ENCODE data around the gene CACNB4. TPM values are rescaled to one million over a fixed set of nuclear protein-coding genes. Genes with fewer than 3 reads are reported as not detected.

CACNB4 gene
- total RNA-seq, 1 donor = 4.3 TPM

GRCh38 chr2:151946899-151947812 lies 151.7 kb downstream of the CACNB4 start:
- Histone ChIP-seq H3K4me1 (ENCODE audit: insufficient read depth, low read length) (no peaks in the 10 kb centered on the region), H3K36me3 (ENCODE audit: insufficient read depth, low read length) (no peaks in the 10 kb centered on the region), H4K20me1 (ENCODE audit: insufficient read depth, low read length) (no peaks in the 10 kb centered on the region), H3K9me3 (ENCODE audit: low read depth, low read length) (no peaks in the 10 kb centered on the region), H3K4me3 (ENCODE audit: insufficient read depth, low read length) (no peak overlapping the region), H2AFZ (ENCODE audit: low read length) (no peak overlapping the region), H3K79me2 (ENCODE audit: insufficient read depth, low read length) (no peaks in the 10 kb centered on the region), H3K27ac (ENCODE audit: low read depth, low read length) (no peak overlapping the region), H3K4me2 (ENCODE audit: insufficient read depth, low read length) (no peak overlapping the region), H3K27me3 (ENCODE audit: insufficient read depth, low read length) (no peaks in the 10 kb centered on the region)
- TF ChIP-seq, protein P1, sequence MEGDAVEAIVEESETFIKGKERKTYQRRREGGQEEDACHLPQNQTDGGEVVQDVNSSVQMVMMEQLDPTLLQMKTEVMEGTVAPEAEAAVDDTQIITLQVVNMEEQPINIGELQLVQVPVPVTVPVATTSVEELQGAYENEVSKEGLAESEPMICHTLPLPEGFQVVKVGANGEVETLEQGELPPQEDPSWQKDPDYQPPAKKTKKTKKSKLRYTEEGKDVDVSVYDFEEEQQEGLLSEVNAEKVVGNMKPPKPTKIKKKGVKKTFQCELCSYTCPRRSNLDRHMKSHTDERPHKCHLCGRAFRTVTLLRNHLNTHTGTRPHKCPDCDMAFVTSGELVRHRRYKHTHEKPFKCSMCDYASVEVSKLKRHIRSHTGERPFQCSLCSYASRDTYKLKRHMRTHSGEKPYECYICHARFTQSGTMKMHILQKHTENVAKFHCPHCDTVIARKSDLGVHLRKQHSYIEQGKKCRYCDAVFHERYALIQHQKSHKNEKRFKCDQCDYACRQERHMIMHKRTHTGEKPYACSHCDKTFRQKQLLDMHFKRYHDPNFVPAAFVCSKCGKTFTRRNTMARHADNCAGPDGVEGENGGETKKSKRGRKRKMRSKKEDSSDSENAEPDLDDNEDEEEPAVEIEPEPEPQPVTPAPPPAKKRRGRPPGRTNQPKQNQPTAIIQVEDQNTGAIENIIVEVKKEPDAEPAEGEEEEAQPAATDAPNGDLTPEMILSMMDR (IDR thresholded peaks at IDR 0.05; ENCODE audit: extremely low read depth, low read depth, low read length) = peak; percentile 52
- no peak for DNase-seq (ENCODE audit: insufficient read length, low spot score, missing footprints)

DNA sequence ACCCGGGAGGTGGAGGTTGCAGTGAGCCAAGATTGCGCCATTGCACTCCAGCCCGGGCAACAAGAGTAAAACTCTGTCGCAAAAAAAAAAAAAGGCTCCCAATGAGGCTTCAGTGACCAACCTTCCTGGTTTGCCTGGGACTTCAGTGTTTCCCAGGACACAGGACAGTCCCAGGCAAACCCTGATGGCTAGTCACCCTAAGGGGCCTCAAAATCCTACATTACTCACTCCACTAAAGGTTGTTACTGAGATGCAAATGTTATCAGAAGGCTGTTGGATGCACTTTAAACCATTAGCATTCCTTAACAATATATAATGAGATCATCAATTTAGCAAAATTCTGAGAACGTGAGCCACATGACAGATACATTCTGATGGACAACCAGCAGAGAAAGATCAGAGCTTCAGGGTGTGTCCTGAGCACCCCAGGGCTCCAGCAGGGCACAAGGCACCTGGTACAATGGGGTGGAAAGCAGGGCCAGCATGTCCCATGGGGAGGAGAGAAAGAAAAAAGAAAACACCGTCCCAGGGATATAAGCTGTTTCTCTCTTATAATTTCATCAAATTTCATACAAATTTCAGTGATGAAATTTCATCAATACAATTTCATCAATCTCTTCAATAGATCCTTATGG lies 152.5 kb downstream of the CACNB4 start:
- H3K9me3 ChIP-seq (ENCODE audit: low read depth, low read length) = no peaks in the 10 kb centered on the region
- no peak overlapping the region for H3K27ac ChIP-seq (ENCODE audit: low read depth, low read length)
- no peak overlapping the region for H3K4me3 ChIP-seq (ENCODE audit: insufficient read depth, low read length)
- no peaks in the 10 kb centered on the region for H4K20me1 ChIP-seq (ENCODE audit: insufficient read depth, low read length)
- H3K79me2 ChIP-seq (ENCODE audit: insufficient read depth, low read length) = no peaks in the 10 kb centered on the region
- TF ChIP-seq, protein P1 (IDR thresholded peaks at IDR 0.05; ENCODE audit: extremely low read depth, low read depth, low read length) = no peak
- H2AFZ ChIP-seq (ENCODE audit: low read length) = no peak overlapping the region
- H3K4me2 ChIP-seq (ENCODE audit: insufficient read depth, low read length) = no peak overlapping the region
- no peak for DNase-seq (ENCODE audit: insufficient read length, low spot score, missing footprints)
- no peaks in the 10 kb centered on the region for H3K27me3 ChIP-seq (ENCODE audit: insufficient read depth, low read length)
- H3K36me3 ChIP-seq (ENCODE audit: insufficient read depth, low read length) = no peaks in the 10 kb centered on the region
- no peaks in the 10 kb centered on the region for H3K4me1 ChIP-seq (ENCODE audit: insufficient read depth, low read length)

DNA sequence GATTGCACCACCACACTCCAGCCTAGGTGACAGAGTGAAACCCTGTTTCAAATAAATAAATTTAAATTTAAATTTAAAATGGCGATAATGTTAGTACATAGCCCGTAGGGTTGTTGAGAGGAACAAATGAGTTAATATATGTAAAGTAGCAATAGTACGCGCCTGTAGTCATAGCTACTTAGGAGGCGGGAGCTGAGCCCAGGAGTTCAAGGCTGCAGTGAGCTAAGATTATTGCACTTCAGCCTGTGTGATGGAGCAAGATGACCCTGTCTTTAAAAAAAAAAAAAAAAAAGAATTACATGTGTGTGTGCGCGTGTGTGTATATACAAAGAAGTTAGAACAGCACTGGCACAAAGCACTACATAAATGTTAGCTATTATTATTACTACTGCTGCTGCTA lies 153.2 kb downstream of the CACNB4 start:
- no peaks in the 10 kb centered on the region for H4K20me1 ChIP-seq (ENCODE audit: insufficient read depth, low read length)
- H3K27ac ChIP-seq (ENCODE audit: low read depth, low read length) = no peak overlapping the region
- H3K36me3 ChIP-seq (ENCODE audit: insufficient read depth, low read length) = no peaks in the 10 kb centered on the region
- no peak overlapping the region for H2AFZ ChIP-seq (ENCODE audit: low read length)
- no peak overlapping the region for H3K4me3 ChIP-seq (ENCODE audit: insufficient read depth, low read length)
- DNase-seq (ENCODE audit: insufficient read length, low spot score, missing footprints) = no peak
- H3K9me3 ChIP-seq (ENCODE audit: low read depth, low read length) = no peaks in the 10 kb centered on the region
- TF ChIP-seq, protein P1 (IDR thresholded peaks at IDR 0.05; ENCODE audit: extremely low read depth, low read depth, low read length) = no peak
- no peak overlapping the region for H3K4me2 ChIP-seq (ENCODE audit: insufficient read depth, low read length)
- no peaks in the 10 kb centered on the region for H3K79me2 ChIP-seq (ENCODE audit: insufficient read depth, low read length)
- H3K27me3 ChIP-seq (ENCODE audit: insufficient read depth, low read length) = no peaks in the 10 kb centered on the region
- H3K4me1 ChIP-seq (ENCODE audit: insufficient read depth, low read length) = no peaks in the 10 kb centered on the region

GRCh38 chr2:151945186-151945585 lies 153.7 kb downstream of the CACNB4 start:
- no peak overlapping the region for H3K4me3 ChIP-seq (ENCODE audit: insufficient read depth, low read length)
- no peaks in the 10 kb centered on the region for H3K27me3 ChIP-seq (ENCODE audit: insufficient read depth, low read length)
- H4K20me1 ChIP-seq (ENCODE audit: insufficient read depth, low read length) = no peaks in the 10 kb centered on the region
- H3K79me2 ChIP-seq (ENCODE audit: insufficient read depth, low read length) = no peaks in the 10 kb centered on the region
- no peak for DNase-seq (ENCODE audit: insufficient read length, low spot score, missing footprints)
- H3K27ac ChIP-seq (ENCODE audit: low read depth, low read length) = no peak overlapping the region
- no peaks in the 10 kb centered on the region for H3K4me1 ChIP-seq (ENCODE audit: insufficient read depth, low read length)
- H3K9me3 ChIP-seq (ENCODE audit: low read depth, low read length) = no peaks in the 10 kb centered on the region
- H3K4me2 ChIP-seq (ENCODE audit: insufficient read depth, low read length) = no peak overlapping the region
- TF ChIP-seq, protein P1 (IDR thresholded peaks at IDR 0.05; ENCODE audit: extremely low read depth, low read depth, low read length) = no peak
- no peaks in the 10 kb centered on the region for H3K36me3 ChIP-seq (ENCODE audit: insufficient read depth, low read length)
- H2AFZ ChIP-seq (ENCODE audit: low read length) = no peak overlapping the region
